CD4-positive, alpha-beta memory T cell (primary cell): ENCODE data around the gene NTN3. TPM values are rescaled to one million over a fixed set of nuclear protein-coding genes. Genes with fewer than 3 reads are reported as not detected.
A peak's percentile ranks its signal among the peaks of the same experiment; 100 is the strongest.

ENCODE experiments used
- CTCF ChIA-PET: fragments of 350-600 bp; sonication (Branson Sonifier 250); formaldehyde crosslinking; loops from one replicate; lab custom pipeline; 2021; ENCODE audit warnings: inconsistent platforms; ENCODE audit not compliant: partially characterized antibody; lab: Charles Lee
- POLR2A ChIA-PET: fragments of 350-600 bp; sonication (Branson Sonifier 250); formaldehyde crosslinking; loops from one replicate; lab custom pipeline; 2021; ENCODE audit not compliant: partially characterized antibody; lab: Charles Lee
- DNase-seq, 5 donors: peaks; one replicate each; pipeline versions ENCODE4 v3.0.0 to v3.0.0-alpha.2; 2020 to 2022; ENCODE audit warnings: mixed read lengths in 1 of 5
- H3K27ac ChIP-seq: one replicate; pipeline ENCODE4 v1.7.0; 2013; ENCODE audit warnings: low read depth, low read length
- H3K27me3 ChIP-seq: 2 replicates; pipeline ENCODE4 v1.7.0; 2013; ENCODE audit warnings: mild to moderate bottlenecking, low read length, moderate library complexity; ENCODE audit not compliant: insufficient read depth
- H3K36me3 ChIP-seq: 2 replicates; pipeline ENCODE4 v1.7.0; 2013; ENCODE audit warnings: mild to moderate bottlenecking, low read length, moderate library complexity; ENCODE audit not compliant: insufficient read depth
- H3K4me1 ChIP-seq: 2 replicates; pipeline ENCODE4 v1.7.0; 2013; ENCODE audit warnings: mild to moderate bottlenecking, low read length, moderate library complexity; ENCODE audit not compliant: insufficient read depth
- H3K4me3 ChIP-seq, 2 donors: one replicate each; pipeline ENCODE4 v1.7.0; 2013; ENCODE audit warnings: low read length in 2 of 2, mild to moderate bottlenecking in 1 of 2
- H3K9me3 ChIP-seq, 2 donors: one replicate each; pipeline ENCODE4 v1.7.0; 2013; ENCODE audit warnings: low read length in 2 of 2, control low read depth in 1 of 2; ENCODE audit not compliant: control insufficient read depth in 1 of 2
- H3K27ac Mint-ChIP-seq, 7 donors: one replicate each; pipeline ENCODE4 v1.8.0; 2020 to 2021; ENCODE audit warnings: mixed read lengths in 7 of 7, mild to moderate bottlenecking in 6 of 7, inconsistent platforms in 3 of 7, moderate library complexity in 3 of 7
- H3K27me3 Mint-ChIP-seq, 2 donors: one replicate each; pipeline ENCODE4 v1.8.0; 2020 to 2021; ENCODE audit warnings: mixed read lengths in 2 of 2
- H3K36me3 Mint-ChIP-seq, 2 donors: one replicate each; pipeline ENCODE4 v1.8.0; 2020 to 2021; ENCODE audit warnings: mixed read lengths in 2 of 2, inconsistent platforms in 1 of 2, mild to moderate bottlenecking in 1 of 2
- H3K4me1 Mint-ChIP-seq, 4 donors: one replicate each; pipeline ENCODE4 v1.8.0; 2020 to 2021; ENCODE audit warnings: mixed read lengths in 4 of 4, mild to moderate bottlenecking in 1 of 4
- H3K4me3 Mint-ChIP-seq, 8 donors: one replicate each; pipeline ENCODE4 v1.8.0; 2020 to 2021; ENCODE audit warnings: mixed read lengths in 8 of 8, mild to moderate bottlenecking in 7 of 8, moderate library complexity in 6 of 8, inconsistent platforms in 3 of 8
- H3K9me3 Mint-ChIP-seq, 8 donors: one replicate each; pipeline ENCODE4 v1.8.0; 2020 to 2021; ENCODE audit warnings: mixed read lengths in 8 of 8, mild to moderate bottlenecking in 5 of 8, inconsistent platforms in 3 of 8, moderate library complexity in 1 of 8
- intact Hi-C: fragments of 100-400 bp; cut with micrococcal nuclease; formaldehyde crosslinking; loops from one replicate; pipeline ENCODE4 v1.15.1; 2023
- polyA plus RNA-seq, 2 donors: library from polyadenylated mRNA; unstranded; fragments of 300-500 nt; fragmentation: Illumina TruSeq; gene quantifications; one replicate each; pipeline ENCODE4 v1.2.3, GENCODE V29; 2021
- total RNA-seq, 2 experiments: library from RNA; stranded (reverse); gene quantifications; one replicate each; pipeline ENCODE4 v1.2.3, GENCODE V29; 2021

The NTN3 gene
- total and polyA plus RNA-seq, 4 experiments from 2014 or later: not detected

DNA sequence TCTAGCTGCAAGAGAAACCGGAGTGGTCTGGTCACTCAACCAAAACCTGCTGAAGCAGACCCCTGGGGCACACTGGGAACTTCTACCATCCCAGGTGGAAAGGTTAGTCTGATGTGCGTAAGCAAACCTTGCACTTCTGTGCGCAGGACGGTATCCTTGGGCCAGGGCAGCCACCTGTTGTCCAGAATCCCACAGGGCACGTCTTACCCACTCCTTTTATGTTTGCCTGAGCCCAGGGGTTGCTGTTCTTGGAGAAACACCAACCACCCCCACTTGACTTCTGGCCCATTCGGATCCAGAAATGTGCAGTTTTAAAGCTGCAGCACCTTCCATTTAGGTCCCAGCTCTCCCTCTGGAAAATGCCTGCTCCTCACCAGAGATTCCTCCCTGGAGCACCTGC lies 22.5 kb downstream of the NTN3 start:
- CTCF ChIA-PET: interaction anchor here (0.8 kb wide), 1 partner anchor 9 kb away, joined by 3 read pairs; no protein-coding TSS in a partner anchor

GRCh38 chr16:2494616-2495015 lies 23.5 kb downstream of the NTN3 start:
- Histone ChIP-seq H3K27ac (no peak overlapping the region), H3K27me3 (no peaks in the 10 kb centered on the region), H3K4me3 (no peak overlapping the region), H3K9me3 (no peaks in the 10 kb centered on the region), H3K36me3 (no peaks in the 10 kb centered on the region), H3K4me1 (no peaks in the 10 kb centered on the region)
- no peak overlapping the region for H3K4me3 Mint-ChIP-seq
- peaks cover 6% of the 10 kb centered on the region in 2 donors for H3K36me3 Mint-ChIP-seq
- ChIA-PET POLR2A (no interaction called here), CTCF (no interaction called here)
- DNase-seq: no peak
- H3K9me3 Mint-ChIP-seq: no peaks in the 10 kb centered on the region
- no peaks in the 10 kb centered on the region for H3K4me1 Mint-ChIP-seq
- H3K27ac Mint-ChIP-seq: no peak overlapping the region
- no peaks in the 10 kb centered on the region for H3K27me3 Mint-ChIP-seq
- intact Hi-C loops: no loop called here

More for the DNA sequence above, 22.5 kb downstream of the NTN3 start:
- Histone ChIP-seq H3K9me3 (no peaks in the 10 kb centered on the region), H3K36me3 (no peaks in the 10 kb centered on the region), H3K4me1 (no peaks in the 10 kb centered on the region), H3K4me3 (no peak overlapping the region), H3K27me3 (no peaks in the 10 kb centered on the region), H3K27ac (no peak overlapping the region)
- POLR2A ChIA-PET: no interaction called here
- Mint-ChIP-seq H3K9me3 (no peaks in the 10 kb centered on the region), H3K4me1 (no peaks in the 10 kb centered on the region), H3K4me3 (no peak overlapping the region), H3K27ac (no peak overlapping the region), H3K27me3 (no peaks in the 10 kb centered on the region), H3K36me3 (peaks cover 6% of the 10 kb centered on the region in 2 donors)
- DNase-seq: peak in 1 of 5 donors; percentile 2
- intact Hi-C loops: no loop called here

GRCh38 chr16:2495041-2495440 lies 23.9 kb downstream of the NTN3 start:
- Histone ChIP-seq H3K27ac (no peak overlapping the region), H3K4me3 (no peak overlapping the region), H3K9me3 (no peaks in the 10 kb centered on the region), H3K36me3 (no peaks in the 10 kb centered on the region), H3K27me3 (no peaks in the 10 kb centered on the region), H3K4me1 (no peaks in the 10 kb centered on the region)
- H3K27me3 Mint-ChIP-seq: no peaks in the 10 kb centered on the region
- H3K9me3 Mint-ChIP-seq: no peaks in the 10 kb centered on the region
- intact Hi-C loops: no loop called here
- H3K4me1 Mint-ChIP-seq: no peaks in the 10 kb centered on the region
- ChIA-PET CTCF (no interaction called here), POLR2A (no interaction called here)
- H3K36me3 Mint-ChIP-seq: peaks cover 6% of the 10 kb centered on the region in 2 donors
- DNase-seq: no peak
- no peak overlapping the region for H3K4me3 Mint-ChIP-seq
- H3K27ac Mint-ChIP-seq: no peak overlapping the region

DNA sequence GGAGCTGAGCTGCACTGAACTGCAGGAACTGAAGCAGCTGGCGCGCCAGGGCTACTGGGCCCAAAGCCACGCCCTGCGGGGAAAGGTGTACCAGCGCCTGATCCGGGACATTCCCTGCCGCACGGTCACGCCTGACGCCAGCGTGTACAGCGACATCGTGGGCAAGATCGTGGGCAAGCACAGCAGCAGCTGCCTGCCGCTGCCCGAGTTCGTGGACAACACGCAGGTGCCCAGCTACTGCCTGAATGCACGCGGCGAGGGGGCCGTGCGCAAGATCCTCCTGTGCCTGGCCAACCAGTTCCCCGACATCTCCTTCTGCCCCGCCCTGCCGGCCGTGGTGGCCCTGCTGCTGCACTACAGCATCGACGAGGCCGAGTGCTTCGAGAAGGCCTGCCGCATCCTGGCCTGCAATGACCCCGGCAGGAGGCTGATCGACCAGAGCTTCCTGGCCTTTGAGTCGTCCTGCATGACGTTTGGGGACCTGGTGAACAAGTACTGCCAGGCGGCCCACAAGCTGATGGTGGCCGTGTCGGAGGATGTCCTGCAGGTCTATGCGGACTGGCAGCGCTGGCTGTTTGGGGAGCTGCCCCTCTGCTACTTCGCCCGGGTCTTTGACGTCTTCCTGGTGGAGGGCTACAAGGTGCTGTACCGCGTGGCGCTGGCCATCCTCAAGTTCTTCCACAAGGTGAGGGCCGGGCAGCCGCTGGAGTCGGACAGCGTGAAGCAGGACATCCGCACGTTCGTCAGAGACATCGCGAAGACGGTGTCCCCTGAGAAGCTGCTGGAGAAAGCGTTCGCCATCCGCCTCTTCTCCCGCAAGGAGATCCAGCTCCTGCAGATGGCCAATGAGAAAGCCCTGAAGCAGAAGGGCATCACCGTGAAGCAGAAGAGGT lies 25.4 kb downstream of the NTN3 start:
- Histone ChIP-seq H3K36me3 (no peaks in the 10 kb centered on the region), H3K27ac (no peak overlapping the region), H3K27me3 (no peaks in the 10 kb centered on the region), H3K4me1 (no peaks in the 10 kb centered on the region), H3K4me3 (no peak overlapping the region), H3K9me3 (no peaks in the 10 kb centered on the region)
- CTCF ChIA-PET: interaction anchor here (1.0 to 4.4 kb wide), 2 partner anchors 10 to 302 kb away, joined by 3 to 17 read pairs; no protein-coding TSS in a partner anchor
- Mint-ChIP-seq H3K36me3 (peaks cover 6% of the 10 kb centered on the region in 2 donors), H3K4me1 (no peaks in the 10 kb centered on the region), H3K27ac (no peak overlapping the region), H3K4me3 (no peak overlapping the region), H3K9me3 (no peaks in the 10 kb centered on the region), H3K27me3 (no peaks in the 10 kb centered on the region)
- intact Hi-C loops: no loop called here
- POLR2A ChIA-PET: no interaction called here
- DNase-seq: no peak

- no peaks in the 10 kb centered on the region for H3K9me3 Mint-ChIP-seq
- H3K4me3 Mint-ChIP-seq: no peak overlapping the region
- H3K9me3 ChIP-seq: no peaks in the 10 kb centered on the region
- DNase-seq: no peak
- ChIA-PET POLR2A (no interaction called here), CTCF (interaction anchor here (0.5 to 4.4 kb wide), 3 partner anchors 11 to 578 kb away, joined by 3 to 17 read pairs (median 3); no protein-coding TSS in a partner anchor)
- intact Hi-C loops: no loop called here
- H3K4me1 ChIP-seq: no peaks in the 10 kb centered on the region
- no peak overlapping the region for H3K27ac Mint-ChIP-seq
- H3K4me3 ChIP-seq: no peak overlapping the region
- no peak overlapping the region for H3K27ac ChIP-seq
- H3K36me3 ChIP-seq: no peaks in the 10 kb centered on the region
- H3K4me1 Mint-ChIP-seq: no peaks in the 10 kb centered on the region
- no peaks in the 10 kb centered on the region for H3K27me3 ChIP-seq
- H3K27me3 Mint-ChIP-seq: no peaks in the 10 kb centered on the region
- peaks cover 6% of the 10 kb centered on the region in 2 donors for H3K36me3 Mint-ChIP-seq
These were observed 26.1 kb downstream of the NTN3 start for GRCh38 chr16:2497116-2497630.

GRCh38 chr16:2497695-2498484 lies 26.8 kb downstream of the NTN3 start:
- Histone ChIP-seq H3K4me1 (no peaks in the 10 kb centered on the region), H3K9me3 (no peaks in the 10 kb centered on the region), H3K36me3 (no peaks in the 10 kb centered on the region), H3K27me3 (no peaks in the 10 kb centered on the region), H3K4me3 (no peak overlapping the region), H3K27ac (no peak overlapping the region)
- Mint-ChIP-seq H3K4me3 (no peak overlapping the region), H3K27me3 (no peaks in the 10 kb centered on the region), H3K4me1 (no peaks in the 10 kb centered on the region), H3K36me3 (peaks cover 6% of the 10 kb centered on the region in 2 donors), H3K9me3 (no peaks in the 10 kb centered on the region), H3K27ac (no peak overlapping the region)
- POLR2A ChIA-PET: no interaction called here
- CTCF ChIA-PET: interaction anchor here (1.0 to 4.4 kb wide), 2 partner anchors 11 to 303 kb away, joined by 3 to 17 read pairs; no protein-coding TSS in a partner anchor
- intact Hi-C loops: no loop called here
- no peak for DNase-seq
